Measurements from ENCODE around the gene GNPDA1. TPM values are rescaled to one million over a fixed set of nuclear protein-coding genes. Genes with fewer than 3 reads are reported as not detected.

Gene GNPDA1
- total and polyA plus RNA-seq, 2 of the 4 experiments (the other 2 are of a cell fraction), result 23.1 to 60.6 TPM

DNA sequence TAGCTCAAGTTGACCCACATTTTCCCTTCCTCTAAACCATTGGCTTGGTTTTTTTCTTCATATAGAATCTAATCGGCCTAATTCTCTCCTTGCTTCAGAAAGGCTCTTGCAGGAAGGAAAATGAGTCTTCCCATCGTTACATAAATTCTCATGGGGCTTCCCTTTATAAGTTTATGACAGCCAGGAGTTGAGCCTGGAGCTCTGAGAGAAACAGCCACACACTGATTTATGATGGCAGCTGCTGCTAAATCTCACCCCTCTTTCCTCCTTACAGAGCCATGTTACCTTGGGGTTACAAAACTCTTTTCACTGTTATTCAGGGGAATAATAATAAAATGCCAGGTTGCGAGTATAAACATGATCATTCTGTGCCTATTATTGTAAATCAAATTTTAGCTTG lies 49.1 kb downstream of the GNPDA1 start:
- CTCF ChIA-PET, result no interaction called here
- no peak overlapping the region for H3K9ac ChIP-seq (ENCODE audit: low read depth, low read length)
- no peak overlapping the region for H3K4ac ChIP-seq (ENCODE audit: low read depth, low read length)
- no peak overlapping the region for H3K14ac ChIP-seq (replicated peaks; ENCODE audit: low read depth, low read length)
- no peak overlapping the region for H3K23ac ChIP-seq (ENCODE audit: low read depth, low read length)
- in situ Hi-C loops (cut with MboI; ENCODE audit: low sequenced_read_pairs) (no loop called here), intact Hi-C loops (cut with micrococcal nuclease) (no loop called here), dilution Hi-C loops (cut with HindIII; ENCODE audit: low sequenced_read_pairs, unreplicated experiment) (no loop called here)
- no TSS peak for BruUV-seq (replicated peaks)
- POLR2A ChIA-PET (ENCODE audit: unreplicated experiment), result no interaction called here
- H2AK5ac ChIP-seq (ENCODE audit: low read depth, low read length), result no peak overlapping the region
- H3K4me1 ChIP-seq (ENCODE audit: control insufficient read depth, insufficient read depth, low read length), result 0 out of 2 replicates have a peak, but pooled peaks cover 3% of the 10 kb centered on the region
- H2BK5ac ChIP-seq (ENCODE audit: low read depth, low read length, poor library complexity, severe bottlenecking), result no peak overlapping the region
- H2AFZ ChIP-seq (replicated peaks; ENCODE audit: low read length, poor library complexity), result no peak overlapping the region
- no peak overlapping the region for H2BK120ac ChIP-seq (ENCODE audit: low read depth, low read length)
- DNase-seq (no peak), ATAC-seq (ENCODE audit: low read depth) (no peak)
- no peak overlapping the region for H4K5ac ChIP-seq (ENCODE audit: low read depth, low read length)
- H3K18ac ChIP-seq (ENCODE audit: low read depth, low read length), result no peak overlapping the region
- no peaks in the 10 kb centered on the region; the same call in 1 of the 2 replicates for H4K20me1 ChIP-seq (ENCODE audit: insufficient read depth, low read length)
- H3K36me3 ChIP-seq (ENCODE audit: control insufficient read depth, insufficient read depth, low read length), result no peaks in the 10 kb centered on the region
- no peak for TF ChIP-seq FOS (IDR thresholded peaks at IDR 0.05; ENCODE audit: low read depth, low read length)
- TF ChIP-seq, protein P1, sequence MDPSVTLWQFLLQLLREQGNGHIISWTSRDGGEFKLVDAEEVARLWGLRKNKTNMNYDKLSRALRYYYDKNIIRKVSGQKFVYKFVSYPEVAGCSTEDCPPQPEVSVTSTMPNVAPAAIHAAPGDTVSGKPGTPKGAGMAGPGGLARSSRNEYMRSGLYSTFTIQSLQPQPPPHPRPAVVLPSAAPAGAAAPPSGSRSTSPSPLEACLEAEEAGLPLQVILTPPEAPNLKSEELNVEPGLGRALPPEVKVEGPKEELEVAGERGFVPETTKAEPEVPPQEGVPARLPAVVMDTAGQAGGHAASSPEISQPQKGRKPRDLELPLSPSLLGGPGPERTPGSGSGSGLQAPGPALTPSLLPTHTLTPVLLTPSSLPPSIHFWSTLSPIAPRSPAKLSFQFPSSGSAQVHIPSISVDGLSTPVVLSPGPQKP (IDR thresholded peaks at IDR 0.05; ENCODE audit: borderline replicate concordance, low read depth, low read length), result no peak
- no peak for TF ChIP-seq CHD1 (IDR thresholded peaks at IDR 0.05; ENCODE audit: low read depth, low read length)
- TF ChIP-seq, protein P2, sequence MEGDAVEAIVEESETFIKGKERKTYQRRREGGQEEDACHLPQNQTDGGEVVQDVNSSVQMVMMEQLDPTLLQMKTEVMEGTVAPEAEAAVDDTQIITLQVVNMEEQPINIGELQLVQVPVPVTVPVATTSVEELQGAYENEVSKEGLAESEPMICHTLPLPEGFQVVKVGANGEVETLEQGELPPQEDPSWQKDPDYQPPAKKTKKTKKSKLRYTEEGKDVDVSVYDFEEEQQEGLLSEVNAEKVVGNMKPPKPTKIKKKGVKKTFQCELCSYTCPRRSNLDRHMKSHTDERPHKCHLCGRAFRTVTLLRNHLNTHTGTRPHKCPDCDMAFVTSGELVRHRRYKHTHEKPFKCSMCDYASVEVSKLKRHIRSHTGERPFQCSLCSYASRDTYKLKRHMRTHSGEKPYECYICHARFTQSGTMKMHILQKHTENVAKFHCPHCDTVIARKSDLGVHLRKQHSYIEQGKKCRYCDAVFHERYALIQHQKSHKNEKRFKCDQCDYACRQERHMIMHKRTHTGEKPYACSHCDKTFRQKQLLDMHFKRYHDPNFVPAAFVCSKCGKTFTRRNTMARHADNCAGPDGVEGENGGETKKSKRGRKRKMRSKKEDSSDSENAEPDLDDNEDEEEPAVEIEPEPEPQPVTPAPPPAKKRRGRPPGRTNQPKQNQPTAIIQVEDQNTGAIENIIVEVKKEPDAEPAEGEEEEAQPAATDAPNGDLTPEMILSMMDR (conservative IDR thresholded peaks at IDR 0.05; ENCODE audit: low read depth, low read length), result no peak
- no peak for TF ChIP-seq MAZ (IDR thresholded peaks at IDR 0.05; ENCODE audit: borderline replicate concordance, low read depth, low read length)
- TF ChIP-seq NFE2L2 (IDR thresholded peaks at IDR 0.05; ENCODE audit: low read depth, low read length), result no peak
- TF ChIP-seq MAFK (IDR thresholded peaks at IDR 0.05; ENCODE audit: low read depth, low read length), result no peak
- no peak for TF ChIP-seq POLR2A (IDR thresholded peaks at IDR 0.05; ENCODE audit: low read depth, low read length)
- TF ChIP-seq RAD21 (IDR thresholded peaks at IDR 0.05; ENCODE audit: low read length), result no peak
- TF ChIP-seq RCOR1 (IDR thresholded peaks at IDR 0.05; ENCODE audit: insufficient replicate concordance, low read length), result no peak
- TF ChIP-seq SMC3 (IDR thresholded peaks at IDR 0.05; ENCODE audit: low read depth, low read length), result no peak
- TF ChIP-seq, protein P3, sequence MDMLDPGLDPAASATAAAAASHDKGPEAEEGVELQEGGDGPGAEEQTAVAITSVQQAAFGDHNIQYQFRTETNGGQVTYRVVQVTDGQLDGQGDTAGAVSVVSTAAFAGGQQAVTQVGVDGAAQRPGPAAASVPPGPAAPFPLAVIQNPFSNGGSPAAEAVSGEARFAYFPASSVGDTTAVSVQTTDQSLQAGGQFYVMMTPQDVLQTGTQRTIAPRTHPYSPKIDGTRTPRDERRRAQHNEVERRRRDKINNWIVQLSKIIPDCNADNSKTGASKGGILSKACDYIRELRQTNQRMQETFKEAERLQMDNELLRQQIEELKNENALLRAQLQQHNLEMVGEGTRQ (IDR thresholded peaks at IDR 0.05; ENCODE audit: low read depth, low read length), result no peak
- TF ChIP-seq BHLHE40 (IDR thresholded peaks at IDR 0.05; ENCODE audit: low read depth, low read length), result no peak
- no peak for TF ChIP-seq CEBPB (IDR thresholded peaks at IDR 0.05; ENCODE audit: low read depth, low read length)
- TF ChIP-seq RFX5 (IDR thresholded peaks at IDR 0.05; ENCODE audit: low read depth, low read length), result no peak
- no peaks in the 10 kb centered on the region; a peak in 1 of 4 replicates for H3K79me1 ChIP-seq (ENCODE audit: low read depth in 1 of 2, low read length in 2 of 2)
- H2AK9ac ChIP-seq (replicated peaks; ENCODE audit: low read depth, low read length, poor library complexity), result no peak overlapping the region
- no peak overlapping the region for H2BK20ac ChIP-seq (ENCODE audit: low read depth, low read length)
- no peak overlapping the region for H3K4me2 ChIP-seq (ENCODE audit: low read depth, low read length)
- no peak overlapping the region for H2BK15ac ChIP-seq (ENCODE audit: low read depth, low read length)
- 0 out of 2 replicates have a peak, but pooled peaks cover 2% of the 10 kb centered on the region for H3K9me1 ChIP-seq (ENCODE audit: insufficient read depth, low read length)
- no peak overlapping the region for H3K4me3 ChIP-seq (ENCODE audit: insufficient read depth, low read depth, low read length)
- no peaks in the 10 kb centered on the region for H3K27me3 ChIP-seq (ENCODE audit: control insufficient read depth, insufficient read depth, low read length)
- H3K27ac ChIP-seq (ENCODE audit: insufficient read depth, low read length), result no peak overlapping the region
- H4K8ac ChIP-seq (ENCODE audit: low read depth in 2 of 2, low read length in 2 of 2), result no peak overlapping the region
- WGBS, 2 experiments (ENCODE audit: extremely low coverage in 2 of 2, insufficient read length in 1 of 2), result no CpG with 5 or more reads among the region's 3 CpGs
- H4K91ac ChIP-seq (ENCODE audit: insufficient read depth, low read depth, low read length), result no peak overlapping the region
- H3K9me3 ChIP-seq (ENCODE audit: control insufficient read depth, insufficient read depth, low read length), result no peaks in the 10 kb centered on the region
- H3K56ac ChIP-seq (ENCODE audit: extremely low read depth, insufficient read depth, low read length), result no peak overlapping the region
